HG02678 (cell line): ENCODE results near the gene CCDC146.
"Not testable (repeated sequence)": the region's sequence is repeated elsewhere in the genome, so short reads cannot be mapped to it uniquely, and the experiment has no call there.

Experiments used
- ATAC-seq: cut with Tn5 transposase; IDR thresholded peaks from one replicate; pipeline ENCODE4 v1.9.1; 2021; ENCODE audit warnings: mild to moderate bottlenecking, moderate library complexity; ENCODE audit not compliant: unreplicated experiment

CCDC146 gene

DNA sequence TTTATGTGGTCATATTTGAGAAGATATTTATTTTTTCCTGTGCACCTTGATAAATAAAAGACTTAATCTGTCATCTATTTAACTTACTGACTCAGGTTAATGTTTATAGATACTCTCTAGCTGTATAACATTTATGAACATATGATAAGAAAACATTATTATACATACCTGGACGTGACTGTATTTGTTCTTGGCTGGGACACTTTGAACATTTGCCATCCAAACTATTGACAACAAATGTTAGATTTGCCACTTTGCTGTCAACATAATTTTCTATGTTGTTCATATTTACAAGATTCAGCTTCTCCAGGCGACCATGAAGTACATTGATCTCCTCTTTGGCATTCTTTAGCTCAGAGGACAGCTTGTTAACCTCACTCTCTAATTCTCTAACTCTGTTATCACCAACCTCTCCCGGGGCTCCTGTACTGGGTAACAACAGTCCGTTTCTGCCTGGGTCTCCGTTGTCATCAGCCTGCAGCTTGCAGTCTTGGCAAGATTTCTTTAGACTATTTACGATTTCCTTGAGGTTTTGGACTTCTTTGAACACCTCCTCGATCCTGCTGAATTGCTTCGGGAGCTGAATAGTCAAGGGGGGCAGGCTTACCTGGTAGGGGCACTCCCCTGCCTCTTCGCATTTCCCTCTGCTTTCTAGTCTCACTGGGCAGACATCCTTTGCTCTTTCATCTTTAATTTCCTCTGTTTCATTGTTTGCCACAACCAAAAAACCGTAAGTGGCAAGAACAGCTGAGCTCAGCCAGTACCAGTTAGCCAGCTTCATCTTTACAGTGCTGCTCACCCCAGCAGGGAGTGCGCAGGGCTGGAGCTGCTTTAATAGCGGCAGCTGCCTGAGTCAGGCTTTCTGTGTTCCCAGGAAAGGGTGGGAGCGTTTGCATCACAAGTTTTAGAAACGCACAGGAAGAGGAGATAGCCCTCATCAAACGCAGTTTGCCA is 76.9 kb downstream of the CCDC146 start, which contains the start of gene FGL2:
Gene FGL2 (minus strand): TSS at position 807 of the 954 bp plus-strand sequence. CDS start 26 bp downstream, at position 781.
- no peak for ATAC-seq

- no peak for ATAC-seq
Observed at GRCh38 chr7:77200542-77200941, 78.1 kb downstream of the CCDC146 start.

- peak; percentile 93 for ATAC-seq
Observed at GRCh38 chr7:77202481-77202976, 80.1 kb downstream of the CCDC146 start.

DNA sequence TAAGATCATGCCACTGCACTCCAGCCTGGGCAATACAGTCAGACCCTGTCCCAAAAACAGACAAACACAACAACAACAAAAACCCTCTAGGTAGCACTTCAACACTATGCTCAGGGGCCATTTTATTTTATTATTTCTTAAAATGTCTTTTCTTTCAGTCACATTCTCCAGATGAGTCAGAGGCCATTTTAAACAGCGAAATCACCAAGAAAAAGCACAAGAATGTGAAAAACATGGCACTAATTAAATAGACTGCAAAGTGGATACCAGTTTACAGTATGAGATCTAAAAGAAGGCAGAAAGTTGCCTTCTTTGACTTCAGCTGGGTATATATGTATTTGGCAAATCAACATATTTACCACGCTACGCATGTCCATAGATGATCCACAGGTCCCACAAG is 83.3 kb downstream of the CCDC146 start:
- ATAC-seq = no peak

DNA sequence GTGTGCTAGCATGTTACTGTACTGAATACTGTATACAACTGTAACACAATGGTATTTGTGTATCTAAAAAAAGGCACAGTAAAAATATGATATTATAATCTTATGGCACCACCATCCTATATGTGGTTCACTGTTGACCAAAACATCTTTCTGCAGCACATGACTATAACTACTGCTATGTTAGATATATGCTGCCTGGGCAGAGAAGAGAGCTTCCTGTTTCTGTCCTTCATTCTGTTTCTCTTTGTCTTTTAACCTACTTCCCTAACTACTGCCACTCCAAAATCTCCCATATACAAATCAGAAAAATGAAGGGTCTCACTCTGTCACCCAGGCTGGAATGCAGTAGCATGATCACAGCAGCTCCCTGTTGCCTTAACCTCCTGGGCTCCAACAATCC is 86.0 kb downstream of the CCDC146 start:
- ATAC-seq = no peak

DNA sequence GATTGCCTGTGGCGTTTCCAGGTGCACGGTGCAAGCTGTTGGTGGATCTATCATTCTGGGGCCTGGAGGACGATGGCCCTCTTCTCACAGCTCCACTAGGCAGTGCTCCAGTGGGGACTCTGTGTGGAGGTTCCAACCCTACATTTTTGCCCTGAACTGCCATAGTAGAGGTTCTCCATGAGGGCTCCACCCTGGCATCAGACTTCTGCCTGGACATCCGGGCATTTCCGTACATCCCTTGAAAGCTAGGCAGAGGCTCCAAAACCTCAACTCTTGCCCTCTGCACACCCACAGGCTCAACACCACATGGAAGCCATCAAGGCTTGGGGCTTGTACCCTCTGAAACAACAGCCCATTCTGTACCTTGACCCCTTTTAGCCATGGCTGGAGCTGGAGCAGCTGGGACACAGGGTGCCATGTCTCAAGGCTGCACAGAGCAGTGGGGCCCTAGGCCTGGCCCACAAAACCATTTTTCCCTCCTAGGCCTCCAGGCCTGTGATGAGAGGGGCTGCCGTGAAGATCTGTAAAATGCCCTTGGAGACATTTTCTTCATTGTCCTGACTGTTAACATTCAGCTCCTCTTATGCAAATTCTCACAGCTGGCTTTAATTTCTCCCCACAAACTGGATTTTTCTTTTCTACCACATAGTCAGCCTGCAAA is 87.2 kb downstream of the CCDC146 start:
- no peak for ATAC-seq

DNA sequence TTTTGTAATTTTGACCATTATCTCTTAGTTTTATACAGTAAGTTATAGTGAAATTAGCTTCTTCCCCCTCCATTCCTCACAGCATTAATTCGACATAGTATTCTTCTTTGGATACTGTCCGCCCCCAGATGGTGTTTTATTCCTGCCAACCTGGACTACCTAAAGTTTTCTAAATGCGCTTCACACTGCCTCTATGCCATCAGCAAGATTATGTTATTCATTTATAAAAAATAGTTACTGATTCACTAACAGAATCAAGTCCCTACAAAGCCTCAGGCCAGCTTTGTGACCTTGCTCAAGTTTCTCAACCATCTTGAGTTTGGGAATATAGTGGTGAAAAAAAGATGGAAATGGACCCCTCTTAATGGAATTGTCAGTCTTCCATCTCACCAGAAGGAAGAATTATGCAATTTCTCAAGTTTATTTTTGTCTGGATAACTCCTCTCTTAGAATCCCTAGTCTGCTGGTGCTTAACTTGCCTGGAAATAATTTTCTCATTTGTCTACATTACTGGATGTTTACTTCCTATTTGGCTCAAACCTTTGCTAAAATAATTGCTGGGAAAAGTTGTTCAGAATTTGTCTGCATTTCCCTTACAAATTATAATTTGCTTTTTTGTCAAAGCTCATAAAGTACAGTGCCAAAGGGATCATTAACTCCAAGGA is 93.9 kb downstream of the CCDC146 start:
- ATAC-seq = no peak

GRCh38 chr7:77217474-77218185 is 95.2 kb downstream of the CCDC146 start:
- no peak for ATAC-seq

- not testable (repeated sequence) for ATAC-seq
Observed at GRCh38 chr7:77219701-77220331, 97.4 kb downstream of the CCDC146 start.

GRCh38 chr7:77222065-77222464 is 99.7 kb downstream of the CCDC146 start:
- no peak for ATAC-seq

GRCh38 chr7:77222819-77223218 is 100.4 kb downstream of the CCDC146 start:
- no peak for ATAC-seq

GRCh38 chr7:77223261-77223660 is 100.8 kb downstream of the CCDC146 start:
- no peak for ATAC-seq

DNA sequence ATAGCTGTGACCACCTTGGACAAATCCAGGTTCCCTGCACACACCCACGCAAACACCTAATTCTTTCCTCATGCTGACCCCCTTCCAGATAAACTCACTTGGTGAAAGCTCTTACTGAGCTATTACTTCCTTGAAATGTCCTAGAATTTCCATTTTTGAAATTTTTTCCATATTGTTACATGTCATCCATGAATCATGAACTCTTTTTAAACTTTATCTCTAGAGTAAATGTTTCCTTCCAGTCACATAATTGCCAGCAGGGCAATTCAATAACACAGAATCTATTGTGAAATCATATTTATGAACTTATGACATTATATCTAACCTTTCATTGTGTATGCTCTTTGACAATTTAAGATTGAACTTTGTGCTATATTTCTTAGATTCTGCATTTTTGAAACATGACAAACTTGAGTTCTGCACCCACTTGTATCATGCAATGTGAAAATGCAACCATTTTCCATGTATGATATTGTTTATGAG is 104.0 kb downstream of the CCDC146 start:
- ATAC-seq = no peak

- not testable (repeated sequence) for ATAC-seq
Observed at GRCh38 chr7:77228795-77229194, 106.4 kb downstream of the CCDC146 start.

DNA sequence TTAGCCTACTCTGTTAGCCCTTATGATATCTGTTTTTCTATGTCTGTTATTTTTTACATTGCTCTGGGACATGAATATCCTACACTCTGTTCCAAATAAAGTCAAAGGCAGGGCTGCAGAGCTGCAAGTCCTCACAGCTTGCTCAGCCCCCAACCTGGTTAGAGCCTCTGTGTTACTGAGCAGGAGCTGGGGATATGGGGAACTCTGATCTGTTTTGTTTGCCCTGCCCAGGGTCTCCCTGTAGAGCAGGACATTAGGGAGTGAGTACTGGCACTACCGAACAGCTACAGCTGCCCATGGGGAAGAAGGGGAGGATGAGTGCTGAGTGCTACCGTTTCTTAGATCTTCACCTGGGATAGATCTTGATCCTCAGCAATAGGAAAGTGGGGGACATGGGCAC is 110.1 kb downstream of the CCDC146 start:
- ATAC-seq = no peak

GRCh38 chr7:77235276-77235675 is 112.9 kb downstream of the CCDC146 start:
- ATAC-seq = no peak

DNA sequence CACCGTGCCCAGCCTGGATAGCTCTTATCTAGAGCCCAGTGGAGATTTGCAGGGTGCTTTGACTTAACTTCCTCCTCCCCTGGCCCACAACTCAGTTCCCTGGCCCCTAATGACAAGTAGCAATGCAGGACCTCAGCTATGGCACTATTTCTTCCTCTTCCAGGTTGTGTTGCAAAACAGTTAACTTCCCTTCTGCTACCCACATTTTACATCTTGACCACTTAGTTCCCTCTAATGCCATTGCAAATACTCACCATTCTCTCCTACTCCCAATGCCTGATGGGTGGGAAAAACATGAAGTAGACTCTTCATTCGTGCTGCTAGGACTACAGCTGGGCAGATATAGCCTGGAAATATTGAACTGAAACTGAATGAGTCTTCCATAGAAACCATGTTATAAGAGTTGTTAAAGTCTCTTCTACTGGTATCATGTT is 116.3 kb downstream of the CCDC146 start:
- no peak for ATAC-seq

GRCh38 chr7:77239471-77239870 is 117.1 kb downstream of the CCDC146 start:
- ATAC-seq = no peak

- no peak for ATAC-seq
Observed at GRCh38 chr7:77242068-77242467, 119.7 kb downstream of the CCDC146 start.

DNA sequence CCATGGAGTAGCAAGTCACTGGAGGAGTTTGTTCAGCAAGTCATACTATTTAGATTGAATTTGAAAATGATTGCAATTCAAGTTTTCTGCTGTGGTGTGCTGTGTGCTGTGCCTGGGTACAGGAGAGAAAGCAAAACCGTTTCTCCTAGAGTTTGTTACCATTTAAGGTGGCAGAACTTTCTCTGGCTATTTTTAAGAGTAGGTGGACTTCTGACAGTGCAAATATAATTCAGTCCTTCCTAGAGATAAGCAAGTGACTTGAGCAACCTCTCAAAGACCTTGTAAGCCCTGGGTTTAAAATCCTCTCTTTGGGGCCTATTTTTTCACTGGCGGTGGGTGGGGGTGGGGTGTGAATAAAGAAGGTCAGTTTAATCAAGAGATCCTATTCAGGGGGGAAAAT is 120.1 kb downstream of the CCDC146 start:
- ATAC-seq = no peak
